HEK293 (cell line): ENCODE results near the gene CAB39.

Source experiments
- CTCF ChIA-PET: fragments of 350-600 bp; formaldehyde crosslinking; extraction: SDS; loops from one replicate; lab custom pipeline; 2021; ENCODE audit warnings: antibody characterized with exemption; lab: Yijun Ruan, JAX
- POLR2A ChIA-PET: fragments of 300-600 bp; formaldehyde crosslinking; extraction: SDS; loops from one replicate; lab custom pipeline; 2020; ENCODE audit warnings: antibody characterized with exemption, inconsistent platforms; lab: Yijun Ruan, JAX
- H3K27ac ChIP-seq: fragments of 200-500 bp; sonication (Bioruptor generic); 2 replicates; pipeline ENCODE4 v1.5.1; 2014; ENCODE audit warnings: low read depth, low read length, control low read depth, inconsistent platforms; ENCODE audit errors: extremely low read depth
- H3K36me3 ChIP-seq, 2 experiments: fragments of 200-500 bp in 1 of 2; sonication (Bioruptor generic) in 1 of 2; 1 replicate in 1 of 2; 2 replicates in 1 of 2; pipeline ENCODE4 v1.5.1; 2014 to 2017; ENCODE audit warnings: inconsistent platforms in 2 of 2, low read length in 2 of 2; ENCODE audit not compliant: control insufficient read depth in 2 of 2, insufficient read depth in 1 of 2
- H3K4me1 ChIP-seq: fragments of 200-500 bp; sonication (Bioruptor generic); 2 replicates; pipeline ENCODE4 v1.5.1; 2014; ENCODE audit warnings: mild to moderate bottlenecking, low read length, inconsistent platforms; ENCODE audit not compliant: control insufficient read depth, insufficient read depth
- H3K4me3 ChIP-seq: 2 replicates; pipeline ENCODE4 v1.5.1; 2011; ENCODE audit warnings: low read depth, mild to moderate bottlenecking, control low read depth, low read length, moderate library complexity
- H3K9me3 ChIP-seq: fragments of 200-500 bp; sonication (Bioruptor generic); 2 replicates; pipeline ENCODE4 v1.5.1; 2014; ENCODE audit warnings: low read depth, low read length, inconsistent platforms; ENCODE audit not compliant: control insufficient read depth, insufficient read depth
- CTCF ChIP-seq: fragments of 450-650 bp; formaldehyde crosslinking; IDR thresholded peaks from 2 replicates; pipeline ENCODE4 v1.5.1; 2016; ENCODE audit warnings: missing biosample characterization, missing genetic modification characterization
- HIC1 ChIP-seq: fragments of 450-650 bp; formaldehyde crosslinking; IDR thresholded peaks from 2 replicates; pipeline ENCODE4 v1.5.1; 2016; ENCODE audit warnings: missing biosample characterization, missing genetic modification characterization
- HOXC10 ChIP-seq: sonication (generic); formaldehyde crosslinking; IDR thresholded peaks from 2 replicates; pipeline ENCODE4 v1.8.1; 2023; ENCODE audit warnings: mild to moderate bottlenecking, missing genetic modification reagents
- KLF7 ChIP-seq: fragments of 450-650 bp; formaldehyde crosslinking; IDR thresholded peaks from 2 replicates; pipeline ENCODE4 v1.5.1; 2016; ENCODE audit warnings: missing biosample characterization, missing genetic modification characterization, borderline replicate concordance
- SALL2 ChIP-seq: fragments of 450-650 bp; formaldehyde crosslinking; IDR thresholded peaks from 2 replicates; pipeline ENCODE4 v1.5.0; 2017; ENCODE audit warnings: missing biosample characterization, mild to moderate bottlenecking, missing genetic modification characterization, borderline replicate concordance
- TRIM28 ChIP-seq: IDR thresholded peaks from 2 replicates; pipeline ENCODE4 v1.6.1; 2011; ENCODE audit warnings: low read length, control low read depth, borderline replicate concordance
- ZBTB11 ChIP-seq: fragments of 450-650 bp; formaldehyde crosslinking; conservative IDR thresholded peaks from 2 replicates; pipeline ENCODE4 v1.5.1; 2016; ENCODE audit warnings: low read depth, missing biosample characterization, missing genetic modification characterization
- ZBTB17 ChIP-seq: fragments of 450-650 bp; formaldehyde crosslinking; IDR thresholded peaks from 2 replicates; pipeline ENCODE4 v1.5.1; 2016; ENCODE audit warnings: missing biosample characterization, missing genetic modification characterization
- ZFP3 ChIP-seq: fragments of 450-650 bp; formaldehyde crosslinking; IDR thresholded peaks from 2 replicates; pipeline ENCODE4 v1.5.1; 2016; ENCODE audit warnings: low read depth, missing biosample characterization, missing genetic modification characterization
- ZFP41 ChIP-seq: fragments of 450-650 bp; formaldehyde crosslinking; IDR thresholded peaks from 2 replicates; pipeline ENCODE4 v1.5.1; 2016; ENCODE audit warnings: missing biosample characterization, missing genetic modification characterization, borderline replicate concordance
- ZNF148 ChIP-seq: fragments of 450-650 bp; formaldehyde crosslinking; IDR thresholded peaks from 2 replicates; pipeline ENCODE4 v1.5.0; 2017; ENCODE audit warnings: missing biosample characterization, missing genetic modification characterization, borderline replicate concordance
- ZNF19 ChIP-seq: fragments of 450-650 bp; formaldehyde crosslinking; IDR thresholded peaks from 2 replicates; pipeline ENCODE4; 2016; ENCODE audit warnings: missing biosample characterization, missing genetic modification characterization, low read depth
- ZNF335 ChIP-seq: fragments of 450-650 bp; formaldehyde crosslinking; conservative IDR thresholded peaks from 2 replicates; pipeline ENCODE4 v1.5.1; 2016; ENCODE audit warnings: missing biosample characterization, missing genetic modification characterization
- ZNF354C ChIP-seq: fragments of 450-650 bp; formaldehyde crosslinking; IDR thresholded peaks from 2 replicates; pipeline ENCODE4 v1.5.1; 2016; ENCODE audit warnings: missing biosample characterization, missing genetic modification characterization, low read depth, borderline replicate concordance
- ZNF639 ChIP-seq: fragments of 450-650 bp; formaldehyde crosslinking; IDR thresholded peaks from 2 replicates; pipeline ENCODE4 v1.5.1; 2016; ENCODE audit warnings: missing biosample characterization, missing genetic modification characterization

Gene CAB39

GRCh38 chr2:230809677-230810251, 97.1 kb downstream of the CAB39 start:
- H3K27ac ChIP-seq = no peak overlapping the region

More at GRCh38 chr2:230809677-230810251, 97.1 kb downstream of the CAB39 start:
- ChIA-PET CTCF (interaction anchor here (0.6 to 2.7 kb wide), 6 partner anchors 11 to 117 kb away, joined by 3 to 8 read pairs (median 4); no protein-coding TSS in a partner anchor), POLR2A (no interaction called here)
- Histone ChIP-seq H3K4me3 (no peak overlapping the region), H3K4me1 (no peaks in the 10 kb centered on the region), H3K36me3 (peaks cover 3 to 52% of the 10 kb centered on the region in 2 experiments; a peak in 2 of 3 replicates), H3K9me3 (no peaks in the 10 kb centered on the region)
- no peak for TF ChIP-seq HOXC10 (CRISPR knock-in tag)
- TF ChIP-seq ZFP3 = no peak
- no peak for TF ChIP-seq CTCF
- TF ChIP-seq SALL2 (tag by site-specific recombination) = no peak
- TF ChIP-seq ZNF148 (tag by site-specific recombination) = no peak
- TF ChIP-seq TRIM28 = no peak
- TF ChIP-seq ZNF19 (tag by site-specific recombination) = no peak
- no peak for TF ChIP-seq ZNF639
- no peak for TF ChIP-seq ZFP41 (tag by site-specific recombination)
- no peak for TF ChIP-seq ZBTB11 (tag by site-specific recombination)
- TF ChIP-seq ZNF335 (tag by site-specific recombination) = no peak
- TF ChIP-seq ZBTB17 (tag by site-specific recombination) = no peak
- TF ChIP-seq HIC1 (tag by site-specific recombination) = no peak
- no peak for TF ChIP-seq KLF7 (tag by site-specific recombination)
- TF ChIP-seq ZNF354C (tag by site-specific recombination) = no peak
